ENCODE data around the gene PCAT6.
A peak's percentile ranks its signal among the peaks of the same experiment; 100 is the strongest.

The PCAT6 gene

GRCh38 chr1:202848191-202848542 is 37.4 kb downstream of the PCAT6 start:
- peak; percentile 30 for ATAC-seq
- DNase-seq: no peak

- no peak for DNase-seq
- ATAC-seq: no peak
Observed at GRCh38 chr1:202850593-202851362, 40.0 kb downstream of the PCAT6 start.

- DNase-seq (peak; percentile 55), ATAC-seq (peak; percentile 67)
Observed at GRCh38 chr1:202852163-202852904, 41.6 kb downstream of the PCAT6 start.

- DNase-seq (no peak), ATAC-seq (no peak)
Observed at GRCh38 chr1:202854787-202855186, 44.0 kb downstream of the PCAT6 start.

- ATAC-seq (no peak), DNase-seq (no peak)
Observed at GRCh38 chr1:202856014-202856413, 45.3 kb downstream of the PCAT6 start.

DNA sequence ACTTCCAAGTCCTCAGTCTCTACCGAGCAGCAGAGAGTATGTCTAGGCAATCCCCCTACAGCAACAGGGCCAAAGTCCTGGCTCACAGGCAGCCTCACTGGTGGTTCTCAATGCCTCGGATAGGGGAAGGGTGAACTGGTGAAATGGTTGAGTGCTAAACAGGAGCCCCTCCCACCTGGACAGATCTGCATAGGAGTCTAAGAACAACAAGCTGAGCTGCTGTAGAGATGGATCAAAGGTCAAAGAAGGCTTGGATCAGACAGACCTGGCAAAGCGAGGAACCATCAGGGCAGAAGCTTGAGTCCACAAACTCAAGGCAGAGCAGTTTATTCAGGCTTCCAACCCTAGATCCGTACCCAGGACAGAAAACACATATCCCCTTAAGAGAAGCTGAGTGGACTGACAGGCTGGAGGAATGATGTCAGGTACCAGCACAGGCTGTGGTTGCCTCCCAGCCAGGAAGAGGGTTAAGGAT is 46.4 kb downstream of the PCAT6 start:
- DNase-seq: no peak
- no peak for ATAC-seq

DNA sequence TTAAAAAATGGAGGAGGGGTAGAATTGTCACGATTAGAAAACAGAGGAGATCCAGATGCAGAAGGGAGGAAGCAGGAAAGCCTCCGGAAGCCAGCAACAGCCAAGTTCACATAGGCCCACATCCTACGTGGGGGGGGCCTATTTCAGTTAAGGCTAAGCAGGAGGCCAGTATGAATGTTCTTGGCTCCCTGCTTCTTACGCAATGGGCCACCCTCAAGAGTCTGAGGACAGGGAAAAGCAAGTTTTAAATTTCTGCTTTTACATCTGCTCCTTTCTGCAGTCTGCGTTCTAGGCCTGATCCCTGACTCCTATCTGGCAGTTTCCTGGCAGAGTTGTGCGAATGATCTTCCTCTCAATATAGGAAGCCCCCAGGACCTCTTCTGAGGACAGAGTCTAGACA is 47.6 kb downstream of the PCAT6 start:
- ATAC-seq (no peak), DNase-seq (no peak)

DNA sequence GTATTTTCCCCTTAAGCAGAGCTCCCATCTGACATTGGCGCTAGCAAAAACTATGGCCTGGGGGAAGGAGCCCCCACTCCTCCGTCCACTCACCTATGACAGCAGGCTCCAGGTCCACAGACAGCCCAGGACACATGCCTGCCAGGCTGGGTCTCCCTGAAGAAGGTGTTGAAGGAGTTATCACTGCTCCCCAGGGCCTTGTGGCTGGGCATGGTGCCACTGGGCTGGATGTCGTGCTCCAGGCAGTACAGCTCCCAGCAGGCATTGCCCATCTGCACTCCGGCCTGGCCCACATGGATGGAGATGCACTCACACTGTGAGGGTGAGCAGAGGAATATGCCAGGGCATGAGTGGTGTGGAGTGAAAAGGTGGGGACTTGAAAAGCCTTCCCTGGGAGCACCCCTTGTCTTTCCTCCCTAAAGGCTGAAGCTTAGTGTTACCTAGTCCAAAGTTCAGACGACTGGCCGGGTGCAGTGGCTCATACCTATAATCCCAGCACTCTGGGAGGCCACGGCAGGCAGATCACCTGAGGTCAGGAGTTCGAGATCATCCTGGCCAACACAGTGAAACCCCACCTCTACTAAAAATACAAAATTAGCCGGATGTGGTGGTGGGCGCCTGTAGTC is 48.1 kb downstream of the PCAT6 start:
- ATAC-seq (no peak), DNase-seq (no peak)

GRCh38 chr1:202860744-202861419 is 50.1 kb downstream of the PCAT6 start:
- ATAC-seq: peak; percentile 65
- peak; percentile 51 for DNase-seq
